Fibroblast of mammary gland (primary cell): ENCODE data around the gene C1QL1.

Source experiments
- DNase-seq: peaks from one replicate; pipeline ENCODE4 v3.0.0-alpha.2; 2010; ENCODE audit warnings: low read depth
- H3K4me3 ChIP-seq: 2 replicates; pipeline ENCODE4 v1.5.1; 2011; ENCODE audit warnings: low read depth, mild to moderate bottlenecking, low read length, moderate library complexity; ENCODE audit not compliant: control insufficient read depth
- TF ChIP-seq, protein P1 (sequence below): conservative IDR thresholded peaks from 2 replicates; pipeline ENCODE4 v1.5.1; 2011; ENCODE audit warnings: low read depth, low read length, inconsistent platforms; ENCODE audit not compliant: control insufficient read depth, insufficient read depth

Gene C1QL1

DNA sequence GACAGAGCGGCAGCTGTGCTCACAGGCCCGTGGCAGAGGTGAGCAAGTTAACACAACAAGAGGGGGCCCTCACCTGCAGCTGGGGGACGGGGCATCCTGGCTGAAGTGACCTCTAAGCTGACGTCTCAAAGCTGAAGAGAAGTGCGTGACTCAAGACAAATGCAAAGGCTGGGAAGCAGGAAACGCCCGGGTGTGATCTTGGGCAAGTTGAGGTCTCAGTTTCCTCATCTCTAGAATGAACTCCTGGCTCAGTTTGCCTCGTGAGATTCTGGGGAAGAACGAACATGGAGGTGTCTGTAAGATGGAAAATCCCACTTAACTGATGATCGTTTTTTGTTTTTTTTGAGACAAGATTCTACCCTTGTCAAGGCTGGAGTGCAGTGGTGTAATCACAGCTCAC lies 40.1 kb upstream of the C1QL1 start:
- no peak overlapping the region for H3K4me3 ChIP-seq
- TF ChIP-seq, protein P1, sequence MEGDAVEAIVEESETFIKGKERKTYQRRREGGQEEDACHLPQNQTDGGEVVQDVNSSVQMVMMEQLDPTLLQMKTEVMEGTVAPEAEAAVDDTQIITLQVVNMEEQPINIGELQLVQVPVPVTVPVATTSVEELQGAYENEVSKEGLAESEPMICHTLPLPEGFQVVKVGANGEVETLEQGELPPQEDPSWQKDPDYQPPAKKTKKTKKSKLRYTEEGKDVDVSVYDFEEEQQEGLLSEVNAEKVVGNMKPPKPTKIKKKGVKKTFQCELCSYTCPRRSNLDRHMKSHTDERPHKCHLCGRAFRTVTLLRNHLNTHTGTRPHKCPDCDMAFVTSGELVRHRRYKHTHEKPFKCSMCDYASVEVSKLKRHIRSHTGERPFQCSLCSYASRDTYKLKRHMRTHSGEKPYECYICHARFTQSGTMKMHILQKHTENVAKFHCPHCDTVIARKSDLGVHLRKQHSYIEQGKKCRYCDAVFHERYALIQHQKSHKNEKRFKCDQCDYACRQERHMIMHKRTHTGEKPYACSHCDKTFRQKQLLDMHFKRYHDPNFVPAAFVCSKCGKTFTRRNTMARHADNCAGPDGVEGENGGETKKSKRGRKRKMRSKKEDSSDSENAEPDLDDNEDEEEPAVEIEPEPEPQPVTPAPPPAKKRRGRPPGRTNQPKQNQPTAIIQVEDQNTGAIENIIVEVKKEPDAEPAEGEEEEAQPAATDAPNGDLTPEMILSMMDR = no peak
- DNase-seq = no peak

GRCh38 chr17:45006927-45007461 lies 38.9 kb upstream of the C1QL1 start:
- DNase-seq = no peak
- TF ChIP-seq, protein P1 = no peak
- no peak overlapping the region for H3K4me3 ChIP-seq

DNA sequence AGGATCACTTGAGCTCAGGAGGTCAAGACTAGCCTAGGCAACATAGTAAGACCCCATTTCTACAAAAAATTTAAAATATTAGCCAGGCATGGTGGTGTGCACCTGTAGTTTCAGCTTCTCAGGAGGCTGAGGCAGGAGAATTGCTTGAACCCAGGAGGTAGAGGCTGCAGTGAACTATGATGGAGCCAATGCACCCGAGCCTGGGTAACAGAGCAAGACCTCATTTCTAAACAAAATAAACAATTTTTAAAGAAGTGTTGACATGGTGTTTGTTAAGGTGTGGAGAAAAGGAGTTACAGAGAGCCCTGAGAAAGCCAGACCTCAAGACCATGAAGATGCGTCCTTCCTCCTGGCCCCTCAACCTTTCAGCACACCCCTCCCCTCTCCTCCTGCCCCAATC lies 37.6 kb upstream of the C1QL1 start:
- TF ChIP-seq, protein P1 = no peak
- DNase-seq = no peak
- no peak overlapping the region for H3K4me3 ChIP-seq

DNA sequence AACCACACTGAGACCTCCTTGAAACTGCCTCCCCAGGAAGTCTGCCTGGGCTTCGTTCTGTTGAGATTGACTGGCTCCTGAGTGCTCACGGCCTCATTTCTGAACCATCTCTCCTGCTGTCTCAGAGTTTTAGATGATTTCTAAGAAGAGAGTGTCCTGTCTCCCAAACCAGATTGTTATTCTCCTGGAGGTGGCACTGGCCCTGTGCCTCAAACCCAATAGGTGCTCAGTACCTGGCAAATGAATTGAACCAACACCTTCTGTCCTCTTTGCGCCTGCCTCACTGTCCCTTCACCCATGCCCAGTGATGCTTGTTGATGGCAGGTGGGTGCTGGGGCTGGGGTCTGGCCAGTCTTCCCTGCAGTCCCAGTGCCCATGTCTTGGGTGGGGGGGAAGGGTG lies 36.3 kb upstream of the C1QL1 start:
- H3K4me3 ChIP-seq = no peak overlapping the region
- DNase-seq = no peak
- TF ChIP-seq, protein P1 = no peak

DNA sequence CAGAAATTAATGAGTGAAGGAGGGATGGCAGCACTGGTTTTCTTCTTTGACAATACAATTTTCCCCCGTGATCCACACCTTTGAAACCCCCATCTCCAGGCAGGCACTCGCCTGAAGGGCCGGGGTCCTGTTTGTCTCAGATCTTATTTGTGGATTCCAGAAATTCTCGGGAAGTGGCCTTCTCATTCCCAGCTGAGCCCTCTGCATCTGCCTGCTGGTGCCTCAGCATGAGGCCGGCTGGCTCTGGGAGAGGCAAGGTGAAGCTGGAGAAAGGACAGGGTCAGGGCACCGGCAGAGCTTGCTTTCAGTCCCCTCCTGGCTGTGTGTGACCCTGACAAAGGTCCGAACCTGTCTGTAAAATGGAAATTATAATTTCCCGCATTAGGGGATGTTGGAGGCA lies 35.8 kb upstream of the C1QL1 start:
- TF ChIP-seq, protein P1 = no peak
- DNase-seq = no peak
- H3K4me3 ChIP-seq = no peak overlapping the region

DNA sequence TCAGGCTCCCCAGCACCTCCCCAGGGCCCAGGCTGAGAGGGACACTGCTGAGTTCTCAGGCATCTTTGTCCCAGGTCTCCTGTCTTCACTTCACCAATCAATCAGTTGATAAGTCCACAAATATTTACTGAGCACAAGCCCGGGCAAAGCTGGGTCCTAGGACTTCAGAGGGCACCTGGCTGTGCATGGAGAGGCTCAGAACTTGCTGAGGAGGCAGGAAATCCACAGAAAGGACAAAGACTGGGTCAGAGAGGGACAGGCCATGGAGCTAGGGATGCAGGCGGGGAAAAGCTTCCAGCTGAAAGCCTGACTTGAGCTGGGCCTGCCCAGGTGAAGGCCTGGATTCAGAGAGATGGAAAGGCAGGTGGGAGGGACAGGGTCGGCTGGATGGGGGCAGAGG lies 33.2 kb upstream of the C1QL1 start:
- TF ChIP-seq, protein P1 = no peak
- no peak overlapping the region for H3K4me3 ChIP-seq
- DNase-seq = no peak

GRCh38 chr17:44999433-44999832 lies 31.3 kb upstream of the C1QL1 start:
- TF ChIP-seq, protein P1 = no peak
- H3K4me3 ChIP-seq = no peak overlapping the region
- DNase-seq = no peak
